ENCODE data around the gene ARMC9.

DNA sequence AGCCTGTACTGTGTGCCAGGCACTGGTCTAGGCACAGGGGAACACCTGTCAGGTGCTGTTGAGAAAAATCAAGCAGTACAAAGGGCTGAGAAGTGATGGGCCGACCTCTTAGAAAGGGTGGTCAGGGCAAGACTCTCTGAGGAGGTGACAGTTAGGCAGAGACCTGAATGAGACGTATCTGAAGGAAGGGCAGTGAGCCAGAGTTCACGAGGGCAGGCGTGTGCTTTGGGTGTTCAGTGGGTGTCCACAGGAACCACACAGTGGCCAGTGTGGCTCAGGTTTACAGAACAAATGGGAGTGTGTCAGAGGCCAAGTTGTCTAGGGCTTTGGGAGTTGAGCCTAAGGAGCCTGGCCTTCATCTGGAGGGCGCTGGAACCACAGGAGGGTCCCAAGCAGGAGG lies 6.2 kb downstream of the ARMC9 start:
- TF ChIP-seq ZNF626 (tag by site-specific recombination; IDR thresholded peaks at IDR 0.05) (no peak), YY1 (tag by site-specific recombination; IDR thresholded peaks at IDR 0.05) (no peak), MEIS1 (CRISPR knock-in tag; IDR thresholded peaks at IDR 0.05; ENCODE audit: borderline replicate concordance) (no peak), ZBTB11 (tag by site-specific recombination; conservative IDR thresholded peaks at IDR 0.05; ENCODE audit: low read depth) (no peak), ZNF639 (tag by site-specific recombination; IDR thresholded peaks at IDR 0.05) (no peak), ZNF121 (tag by site-specific recombination; IDR thresholded peaks at IDR 0.05) (no peak), ZNF416 (tag by site-specific recombination; IDR thresholded peaks at IDR 0.05) (no peak), ZNF623 (tag by site-specific recombination; IDR thresholded peaks at IDR 0.05) (no peak), RBAK (tag by site-specific recombination; IDR thresholded peaks at IDR 0.05) (no peak), ZNF175 (tag by site-specific recombination; IDR thresholded peaks at IDR 0.05) (no peak)
- TF ChIP-seq, protein P1, sequence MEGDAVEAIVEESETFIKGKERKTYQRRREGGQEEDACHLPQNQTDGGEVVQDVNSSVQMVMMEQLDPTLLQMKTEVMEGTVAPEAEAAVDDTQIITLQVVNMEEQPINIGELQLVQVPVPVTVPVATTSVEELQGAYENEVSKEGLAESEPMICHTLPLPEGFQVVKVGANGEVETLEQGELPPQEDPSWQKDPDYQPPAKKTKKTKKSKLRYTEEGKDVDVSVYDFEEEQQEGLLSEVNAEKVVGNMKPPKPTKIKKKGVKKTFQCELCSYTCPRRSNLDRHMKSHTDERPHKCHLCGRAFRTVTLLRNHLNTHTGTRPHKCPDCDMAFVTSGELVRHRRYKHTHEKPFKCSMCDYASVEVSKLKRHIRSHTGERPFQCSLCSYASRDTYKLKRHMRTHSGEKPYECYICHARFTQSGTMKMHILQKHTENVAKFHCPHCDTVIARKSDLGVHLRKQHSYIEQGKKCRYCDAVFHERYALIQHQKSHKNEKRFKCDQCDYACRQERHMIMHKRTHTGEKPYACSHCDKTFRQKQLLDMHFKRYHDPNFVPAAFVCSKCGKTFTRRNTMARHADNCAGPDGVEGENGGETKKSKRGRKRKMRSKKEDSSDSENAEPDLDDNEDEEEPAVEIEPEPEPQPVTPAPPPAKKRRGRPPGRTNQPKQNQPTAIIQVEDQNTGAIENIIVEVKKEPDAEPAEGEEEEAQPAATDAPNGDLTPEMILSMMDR (tag by site-specific recombination; IDR thresholded peaks at IDR 0.05) = no peak
